NCI-H526 treated with DMSO at 0.1 percent for 48 hours (cell line): ENCODE measurements around the gene ZNF750.
A peak's percentile ranks its signal among the peaks of the same experiment; 100 is the strongest.
"Not testable (repeated sequence)": the region's sequence is repeated elsewhere in the genome, so short reads cannot be mapped to it uniquely, and the experiment has no call there.

ENCODE experiments used
- DNase-seq: peaks from one replicate; lab custom pipeline; 2025; lab: John Stamatoyannopoulos, UW

ZNF750 gene

DNA sequence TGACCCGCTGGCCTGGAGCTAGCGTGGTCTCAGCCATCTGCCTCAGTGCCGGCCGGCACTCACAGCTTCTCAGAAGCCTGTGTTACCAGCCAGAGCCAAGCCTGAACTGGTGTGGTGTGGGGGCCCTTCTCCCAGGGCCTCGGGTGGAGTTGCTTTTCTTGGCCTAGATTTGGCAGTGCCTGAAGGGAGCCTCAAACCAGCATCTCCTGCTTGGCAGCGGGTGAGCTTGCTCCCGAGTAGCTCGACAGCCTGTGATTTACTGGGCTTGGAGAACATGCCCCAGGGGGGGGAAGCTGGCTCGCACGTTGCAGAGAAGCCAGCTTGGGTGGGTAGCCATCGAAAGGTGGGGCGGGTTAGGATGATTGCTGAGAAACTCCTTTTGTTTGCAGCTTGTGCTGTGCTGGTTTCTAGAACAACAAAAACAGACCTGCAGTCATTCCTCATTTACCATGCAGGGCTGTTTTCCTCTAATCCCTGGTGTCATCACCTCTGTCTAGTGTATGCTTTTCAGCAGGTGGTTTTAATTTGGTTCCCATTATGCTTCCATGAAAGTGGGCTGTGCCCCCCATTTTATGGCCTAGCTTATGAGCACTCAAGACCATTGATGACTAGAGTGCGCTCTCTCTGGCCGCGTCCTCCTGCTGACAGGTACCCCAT lies 45.7 kb downstream of the ZNF750 start:
- no peak for DNase-seq

DNA sequence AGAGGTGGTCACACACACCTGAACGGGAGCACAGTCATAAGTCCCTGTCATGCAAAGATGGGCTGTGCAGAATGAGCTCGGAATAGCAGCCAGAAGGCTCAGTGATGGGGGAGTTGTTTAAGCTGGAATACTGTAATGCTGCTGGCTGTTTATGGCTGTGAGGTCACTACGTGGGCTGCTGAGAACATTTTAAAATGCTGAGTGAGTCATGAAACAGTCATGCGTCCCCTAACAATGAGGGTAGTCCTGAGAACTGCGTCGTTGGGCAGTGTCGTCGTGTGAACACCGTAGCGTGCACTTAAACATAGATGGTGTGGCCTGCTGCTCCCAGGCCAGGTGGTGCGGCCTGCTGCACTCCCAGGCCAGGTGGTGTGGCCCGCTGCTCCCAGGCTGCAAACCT lies 48.3 kb downstream of the ZNF750 start:
- no peak for DNase-seq

DNA sequence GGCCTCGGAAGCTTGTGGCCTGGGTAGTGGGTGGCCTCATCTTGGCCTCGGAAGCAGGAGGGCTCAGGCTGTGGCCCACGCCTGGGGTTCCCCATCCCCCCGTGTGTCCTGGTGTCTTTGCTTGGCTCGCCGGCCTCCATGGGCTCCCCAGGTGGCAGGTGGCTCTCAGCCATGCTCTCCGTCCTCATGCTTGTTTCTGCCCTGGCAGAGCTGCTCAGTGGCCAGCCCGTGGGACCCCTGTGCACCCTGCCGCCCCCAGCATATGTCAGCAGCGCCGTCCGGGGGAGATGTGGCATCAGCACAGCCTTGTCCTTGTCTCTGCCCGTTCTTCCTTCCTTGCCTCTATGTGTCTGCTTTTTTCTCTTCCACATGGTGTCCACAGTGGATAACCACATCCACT lies 49.4 kb downstream of the ZNF750 start:
- no peak for DNase-seq

DNA sequence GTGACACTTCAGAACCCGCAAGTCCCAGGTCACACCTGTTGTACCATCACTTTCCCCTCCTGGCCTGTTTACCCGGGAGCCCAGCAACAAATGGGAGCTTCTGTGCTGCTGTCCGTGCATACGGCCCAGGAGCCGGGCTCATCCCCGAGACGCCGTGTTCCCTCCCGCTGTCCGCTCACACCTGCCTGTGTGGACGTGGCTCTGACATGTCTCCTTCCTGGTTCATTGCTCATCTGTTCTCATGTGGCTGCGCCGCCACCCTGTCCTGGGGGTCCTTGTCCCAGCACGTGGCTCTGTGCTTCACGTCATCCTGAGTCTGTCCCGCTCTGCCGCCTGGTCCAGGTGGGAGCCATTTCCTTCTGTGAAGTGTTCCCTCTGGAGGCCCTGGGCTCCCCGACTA lies 50.0 kb downstream of the ZNF750 start:
- DNase-seq = no peak

DNA sequence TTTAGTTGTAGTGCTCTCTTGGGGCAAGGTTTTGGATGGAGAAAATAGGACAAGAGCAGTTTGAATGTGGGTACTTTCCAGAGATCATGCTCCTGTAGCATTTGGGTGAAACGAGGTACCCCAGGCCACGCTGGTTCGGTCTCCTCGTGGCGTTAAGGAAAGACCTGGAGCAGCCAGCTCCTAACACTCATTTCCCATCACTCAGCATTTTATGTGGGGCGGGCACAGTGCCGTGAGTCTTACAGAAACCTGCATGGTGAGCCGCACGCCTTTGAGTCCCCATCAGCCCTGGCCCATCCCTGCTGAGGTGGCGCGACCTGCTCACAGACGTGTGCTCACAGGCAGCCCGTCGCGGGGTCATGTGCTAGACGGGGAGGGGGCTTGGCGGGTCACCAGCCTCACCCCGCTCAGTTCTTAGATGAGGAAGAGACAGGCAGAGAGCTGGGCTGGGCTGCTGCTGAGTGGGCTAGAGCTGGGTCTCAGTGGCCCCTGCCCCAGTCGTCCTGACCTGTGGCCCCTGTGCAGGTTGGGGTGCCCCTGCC lies 50.7 kb downstream of the ZNF750 start:
- no peak for DNase-seq

DNA sequence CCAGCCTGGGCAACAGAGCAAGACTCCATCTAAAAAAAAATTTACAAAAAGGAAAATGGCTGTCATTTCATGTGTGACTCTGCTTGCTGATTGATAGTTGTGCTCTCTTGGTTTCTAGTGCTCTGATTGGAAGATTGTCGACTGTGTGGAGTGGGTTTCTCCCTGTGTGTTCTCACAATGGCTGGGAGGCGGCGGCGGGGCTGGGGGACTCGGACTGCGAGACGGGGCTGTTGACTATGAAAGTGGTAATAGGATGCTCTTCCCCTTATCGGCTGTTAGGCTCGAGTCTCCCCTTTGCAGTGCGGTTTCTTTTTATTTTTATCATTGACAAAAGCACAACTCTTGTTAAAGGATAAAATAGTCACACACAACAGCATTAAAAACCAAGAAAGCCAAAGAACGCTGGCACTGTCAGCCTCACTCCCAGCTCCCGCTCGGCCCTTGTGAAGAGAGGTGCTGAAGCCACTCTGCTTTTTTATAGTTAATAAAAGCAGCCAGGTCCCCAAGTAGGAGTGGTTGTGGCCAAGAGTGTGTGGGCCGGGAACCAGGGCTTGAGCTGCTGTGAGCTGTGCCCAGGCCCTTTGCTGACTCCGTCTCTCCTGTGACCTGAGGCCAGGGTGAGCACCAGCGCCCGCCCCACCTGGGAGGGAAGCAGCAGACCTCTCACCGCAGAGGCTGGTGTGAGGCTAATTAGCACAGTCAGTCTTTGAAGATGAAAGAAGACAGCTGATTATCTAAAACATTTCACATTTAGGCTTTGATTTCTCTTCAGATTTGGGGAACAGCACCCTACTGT lies 51.4 kb downstream of the ZNF750 start:
- DNase-seq = no peak

DNA sequence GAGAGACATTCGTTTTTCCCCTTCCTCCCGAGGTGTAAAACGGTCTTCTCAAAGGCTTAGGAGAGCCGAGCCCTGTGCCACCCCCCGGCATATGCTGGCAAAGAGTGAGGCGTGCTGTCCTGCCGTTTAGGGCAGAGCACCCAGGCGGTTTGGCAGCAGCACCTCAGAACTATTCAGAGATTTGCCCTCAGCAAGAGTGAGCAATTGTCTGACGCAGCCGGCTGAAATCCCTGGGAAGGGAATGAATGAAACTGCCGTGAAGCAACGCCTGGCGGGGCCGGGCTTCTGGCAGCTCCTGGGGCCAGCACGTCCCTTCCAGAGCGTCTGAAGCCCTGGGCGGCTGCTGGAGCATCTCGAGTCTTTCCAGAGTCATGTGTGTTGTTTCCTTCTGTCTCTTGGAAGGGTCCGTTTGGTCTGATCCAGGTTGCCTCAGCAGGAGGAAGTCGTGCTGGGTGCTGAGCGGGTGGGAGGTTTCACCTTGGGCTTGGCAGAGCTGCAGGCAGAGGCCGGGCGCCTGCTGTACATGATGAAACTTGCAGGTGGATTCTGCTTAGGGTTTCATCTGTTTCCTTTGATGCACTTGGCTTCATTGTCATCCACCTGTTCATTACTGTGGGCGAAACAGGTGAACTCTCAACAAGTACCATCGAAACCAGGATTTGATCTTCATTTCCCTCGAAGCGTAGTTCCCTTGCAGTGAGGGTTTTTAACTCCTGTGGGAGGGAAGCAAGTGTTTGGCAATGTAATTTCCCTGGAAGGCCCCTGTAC lies 52.6 kb downstream of the ZNF750 start:
- no peak for DNase-seq

GRCh38 chr17:82786427-82786826 lies 53.4 kb downstream of the ZNF750 start:
- no peak for DNase-seq

GRCh38 chr17:82785581-82785980 lies 54.2 kb downstream of the ZNF750 start:
- not testable (repeated sequence) for DNase-seq

GRCh38 chr17:82783498-82783897 lies 56.3 kb downstream of the ZNF750 start:
- DNase-seq = no peak

DNA sequence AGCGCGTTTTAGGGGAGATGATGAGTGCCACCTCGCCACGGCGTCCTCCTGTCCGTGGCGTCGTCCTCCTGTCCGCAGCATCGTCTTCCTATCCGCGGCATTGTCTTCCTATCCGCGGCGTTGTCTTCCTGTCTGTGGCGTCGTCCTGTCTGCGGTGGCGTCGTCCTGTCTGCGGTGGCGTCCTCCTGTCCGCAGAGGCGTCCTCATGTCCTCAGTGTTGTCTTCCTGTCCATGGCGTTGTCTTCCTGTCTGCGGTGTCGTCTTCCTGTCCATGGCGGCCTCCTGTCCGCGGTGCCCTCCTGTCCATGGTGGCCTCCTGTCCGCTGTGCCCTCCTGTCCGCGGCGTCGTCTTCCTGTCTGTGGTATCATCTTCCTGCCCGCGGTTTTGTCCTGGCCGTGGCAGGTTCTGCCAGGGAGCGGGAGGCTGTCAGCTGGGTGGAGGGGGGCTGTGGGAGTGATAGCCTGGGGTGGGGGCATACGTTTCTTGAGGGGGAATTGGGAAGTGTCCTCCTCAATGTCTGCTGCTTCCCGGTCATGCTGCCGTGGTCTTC lies 57.1 kb downstream of the ZNF750 start:
- DNase-seq = no peak

GRCh38 chr17:82781894-82782274 lies 57.9 kb downstream of the ZNF750 start:
- peak; percentile 29 for DNase-seq

DNA sequence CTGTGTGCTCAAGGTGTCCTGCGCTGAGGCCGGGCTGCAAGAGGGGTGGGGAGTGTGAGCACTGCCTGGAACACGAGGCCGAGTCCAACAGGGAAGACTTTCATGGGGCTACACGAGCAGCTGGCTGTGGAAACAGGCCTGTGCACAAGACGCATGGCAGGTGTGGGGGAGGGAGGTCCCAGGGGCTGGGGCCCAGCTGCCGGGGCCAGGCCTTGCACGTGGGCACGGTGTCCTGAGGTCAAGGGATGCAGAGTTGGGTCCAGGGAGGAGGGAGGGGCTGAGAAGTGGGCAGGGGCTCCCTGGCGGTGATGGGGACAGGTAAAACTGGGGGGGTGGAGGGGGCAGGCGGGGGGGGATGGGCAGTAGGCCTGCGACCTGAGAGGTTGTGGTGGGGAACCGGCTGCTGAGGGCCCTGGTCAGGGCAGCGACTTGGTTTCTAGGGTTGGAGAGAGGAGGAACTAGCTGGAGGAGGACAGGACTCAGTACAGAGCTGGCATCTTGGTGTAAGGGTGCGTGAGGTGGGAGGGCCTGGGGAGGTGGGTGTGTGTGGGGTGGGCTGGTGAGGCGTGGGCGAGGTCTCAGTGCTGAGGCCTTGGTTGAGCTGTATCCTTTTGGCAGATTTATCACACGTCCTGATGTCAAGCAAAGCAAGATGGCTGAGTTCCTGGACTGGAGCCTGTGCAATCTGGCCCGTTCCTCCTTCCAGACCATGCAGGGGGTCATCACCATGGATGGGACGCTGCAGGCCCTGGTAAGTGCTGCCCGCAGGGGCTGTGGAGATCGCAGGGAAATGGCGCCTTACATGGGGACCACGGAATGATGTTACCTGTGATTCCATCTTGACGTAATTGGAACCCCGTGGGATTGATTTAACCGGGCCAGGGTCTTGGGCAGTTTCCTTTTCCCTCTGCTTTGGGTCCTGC lies 58.6 kb downstream of the ZNF750 start:
- no peak for DNase-seq

- no peak for DNase-seq
These were observed 59.6 kb downstream of the ZNF750 start for GRCh38 chr17:82780195-82780594.

- no peak for DNase-seq
These were observed 60.3 kb downstream of the ZNF750 start for GRCh38 chr17:82779541-82779940.
